Vagina (tissue), 2 donors: ENCODE data around the gene NUP205. TPM values are rescaled to one million over a fixed set of nuclear protein-coding genes. Genes with fewer than 3 reads are reported as not detected.

Experiments
- DNase-seq, 2 donors: peaks; one replicate each; pipeline ENCODE4 v3.0.0-alpha.2; 2017; ENCODE audit errors: extremely low spot score in 2 of 2
- H3K27ac ChIP-seq: fragments of 200-600 bp; sonication (generic); one replicate; pipeline ENCODE4 v1.5.1; 2019
- H3K27me3 ChIP-seq: fragments of 200-600 bp; sonication (generic); one replicate; pipeline ENCODE4 v1.5.1; 2019
- H3K36me3 ChIP-seq, 2 donors: fragments of 200-600 bp; sonication (generic); one replicate each; pipeline ENCODE4 v1.5.1; 2017 to 2019
- H3K4me1 ChIP-seq: fragments of 200-600 bp; sonication (generic); one replicate; pipeline ENCODE4 v1.5.1; 2019
- H3K4me3 ChIP-seq, 2 donors: fragments of 200-600 bp; sonication (generic); 1 replicate in 1 of 2; 2 replicates in 1 of 2; pipeline ENCODE4 v1.5.1; 2016 to 2019
- H3K9me3 ChIP-seq: fragments of 200-600 bp; sonication (generic); one replicate; pipeline ENCODE4 v1.5.1; 2019
- POLR2A ChIP-seq, 2 donors: fragments of 450-650 bp; IDR thresholded peaks; one replicate each; pipeline ENCODE4 v1.6.1; 2017; ENCODE audit warnings: antibody characterized with exemption in 2 of 2, mild to moderate bottlenecking in 2 of 2, moderate library complexity in 2 of 2
- POLR2AphosphoS5 ChIP-seq, 2 donors: sonication (generic); formaldehyde crosslinking; IDR thresholded peaks; one replicate each; pipeline ENCODE4 v1.9.0; 2017; ENCODE audit warnings: antibody characterized with exemption in 2 of 2, mild to moderate bottlenecking in 2 of 2, low read depth in 1 of 2; ENCODE audit not compliant: insufficient read depth in 1 of 2
- intact Hi-C: fragments of 100-400 bp; cut with DNase I; formaldehyde crosslinking; loops from one replicate; pipeline ENCODE4 v1.15.1; 2023
- total RNA-seq: library from RNA; depleted of rRNA; stranded (reverse); fragments of >200 nt; gene quantifications from one replicate; pipeline ENCODE4 v1.2.3, GENCODE V29; 2016
- TF ChIP-seq, protein P1 (sequence below), 3 experiments: fragments of 450-650 bp in 2 of 3; fragments of 200-600 bp in 1 of 3; sonication (generic) in 1 of 3; IDR thresholded peaks; one replicate each; pipeline ENCODE4 v1.5.1; 2017 to 2019; ENCODE audit warnings: antibody characterized with exemption in 3 of 3, mild to moderate bottlenecking in 2 of 3, moderate library complexity in 2 of 3

NUP205 gene
- total RNA-seq, 1 donor from 2014 or later: 28.2 TPM

GRCh38 chr7:135509839-135510591, 47.7 kb upstream of the NUP205 start, which contains the start of gene CNOT4:
Gene CNOT4 (minus strand): TSS chr7:135510102. CDS start chr7:135438331, 71,771 bp downstream.
- H3K36me3 ChIP-seq: no peaks in the 10 kb centered on the region
- DNase-seq: peak; percentile 96 to 97
- H3K27ac ChIP-seq: peak within 1 kb of the TSS; percentile 95
- intact Hi-C loops: no loop called here
- H3K4me3 ChIP-seq: peak within 1 kb of the TSS; percentile 77 to 90
- no peaks in the 10 kb centered on the region for H3K27me3 ChIP-seq
- TF ChIP-seq POLR2A (IDR thresholded peaks at IDR 0.05) (peak in 1 of 2 donors; percentile 76), POLR2AphosphoS5 (IDR thresholded peaks at IDR 0.05; ENCODE audit: insufficient read depth in 1 of 2, low read depth in 1 of 2) (peak; percentile 89 to 92)
- TF ChIP-seq, protein P1, sequence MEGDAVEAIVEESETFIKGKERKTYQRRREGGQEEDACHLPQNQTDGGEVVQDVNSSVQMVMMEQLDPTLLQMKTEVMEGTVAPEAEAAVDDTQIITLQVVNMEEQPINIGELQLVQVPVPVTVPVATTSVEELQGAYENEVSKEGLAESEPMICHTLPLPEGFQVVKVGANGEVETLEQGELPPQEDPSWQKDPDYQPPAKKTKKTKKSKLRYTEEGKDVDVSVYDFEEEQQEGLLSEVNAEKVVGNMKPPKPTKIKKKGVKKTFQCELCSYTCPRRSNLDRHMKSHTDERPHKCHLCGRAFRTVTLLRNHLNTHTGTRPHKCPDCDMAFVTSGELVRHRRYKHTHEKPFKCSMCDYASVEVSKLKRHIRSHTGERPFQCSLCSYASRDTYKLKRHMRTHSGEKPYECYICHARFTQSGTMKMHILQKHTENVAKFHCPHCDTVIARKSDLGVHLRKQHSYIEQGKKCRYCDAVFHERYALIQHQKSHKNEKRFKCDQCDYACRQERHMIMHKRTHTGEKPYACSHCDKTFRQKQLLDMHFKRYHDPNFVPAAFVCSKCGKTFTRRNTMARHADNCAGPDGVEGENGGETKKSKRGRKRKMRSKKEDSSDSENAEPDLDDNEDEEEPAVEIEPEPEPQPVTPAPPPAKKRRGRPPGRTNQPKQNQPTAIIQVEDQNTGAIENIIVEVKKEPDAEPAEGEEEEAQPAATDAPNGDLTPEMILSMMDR (IDR thresholded peaks at IDR 0.05): no peak
- peaks cover 33% of the 10 kb centered on the region for H3K4me1 ChIP-seq
- no peaks in the 10 kb centered on the region for H3K9me3 ChIP-seq

DNA sequence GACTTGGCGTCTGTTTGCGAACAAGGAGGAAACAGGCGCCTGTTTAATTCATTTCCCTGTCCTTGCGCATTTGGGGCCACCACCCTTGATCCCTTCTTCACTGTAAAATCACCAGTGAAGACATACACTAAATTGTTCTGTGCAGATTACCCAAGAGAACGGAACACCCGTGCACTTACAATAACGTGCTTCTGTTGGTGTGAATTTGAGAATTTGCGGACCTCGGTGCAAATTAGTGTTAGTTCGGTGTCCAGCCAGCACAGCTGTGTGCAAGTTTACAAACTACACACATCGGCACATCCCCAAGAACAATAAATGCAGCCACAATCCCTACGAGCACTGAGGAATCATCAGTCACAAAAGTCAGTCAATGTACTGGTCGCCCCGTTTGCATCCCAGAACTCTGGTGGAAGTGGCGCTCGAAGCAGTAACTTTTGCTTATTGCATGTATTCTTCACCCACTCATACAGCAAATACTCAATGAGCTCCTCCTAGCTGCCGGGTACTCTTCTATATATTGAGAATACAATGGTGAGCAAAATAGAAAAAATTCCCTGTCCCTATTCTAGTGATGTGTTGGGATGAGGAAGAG, 47.0 kb upstream of the NUP205 start:
- no peaks in the 10 kb centered on the region for H3K27me3 ChIP-seq
- no peak for DNase-seq
- TF ChIP-seq, protein P1 (IDR thresholded peaks at IDR 0.05): no peak
- TF ChIP-seq POLR2A (IDR thresholded peaks at IDR 0.05): no peak
- no peak for TF ChIP-seq POLR2AphosphoS5 (IDR thresholded peaks at IDR 0.05; ENCODE audit: insufficient read depth in 1 of 2, low read depth in 1 of 2)
- no peaks in the 10 kb centered on the region for H3K9me3 ChIP-seq
- H3K36me3 ChIP-seq: no peaks in the 10 kb centered on the region
- H3K27ac ChIP-seq: peak overlapping the region; percentile 95
- H3K4me1 ChIP-seq: peaks cover 27% of the 10 kb centered on the region
- intact Hi-C loops: no loop called here
- H3K4me3 ChIP-seq: peak overlapping the region; percentile 77 to 90

- no peak for DNase-seq
- H3K27me3 ChIP-seq: no peaks in the 10 kb centered on the region
- TF ChIP-seq, protein P1 (IDR thresholded peaks at IDR 0.05): peak in 2 of 3 experiments; percentile 25 to 36
- TF ChIP-seq POLR2A (IDR thresholded peaks at IDR 0.05): no peak
- intact Hi-C loops: no loop called here
- no peak overlapping the region for H3K27ac ChIP-seq
- peaks cover 24% of the 10 kb centered on the region for H3K4me1 ChIP-seq
- no peaks in the 10 kb centered on the region for H3K36me3 ChIP-seq
- H3K9me3 ChIP-seq: no peaks in the 10 kb centered on the region
- H3K4me3 ChIP-seq: no peak overlapping the region
Measured at GRCh38 chr7:135512135-135512887, 45.4 kb upstream of the NUP205 start.

DNA sequence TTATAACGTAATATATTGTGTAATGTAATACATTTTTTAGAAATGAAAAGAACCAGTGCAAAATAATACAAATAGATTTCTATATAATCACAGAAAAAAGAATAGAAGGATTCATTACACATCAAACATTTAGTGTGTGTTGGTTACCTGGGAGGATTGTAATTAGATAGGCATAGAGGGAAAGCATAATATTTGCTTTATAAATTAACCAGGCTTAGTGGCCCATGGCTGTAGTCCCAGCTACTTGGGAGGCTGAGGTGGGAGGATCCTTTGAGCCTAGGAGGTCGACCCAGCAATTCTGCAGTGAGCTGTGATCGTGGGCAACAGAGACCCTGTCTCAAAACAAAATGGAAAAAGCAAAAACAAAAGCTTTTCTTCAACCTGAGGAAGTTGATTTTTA, 42.9 kb upstream of the NUP205 start:
- Histone ChIP-seq H3K27me3 (no peaks in the 10 kb centered on the region), H3K4me1 (peaks cover 8% of the 10 kb centered on the region), H3K27ac (no peak overlapping the region), H3K4me3 (no peak overlapping the region), H3K36me3 (no peaks in the 10 kb centered on the region), H3K9me3 (no peaks in the 10 kb centered on the region)
- DNase-seq: no peak
- intact Hi-C loops: no loop called here
- TF ChIP-seq POLR2A (IDR thresholded peaks at IDR 0.05) (no peak), POLR2AphosphoS5 (IDR thresholded peaks at IDR 0.05; ENCODE audit: insufficient read depth in 1 of 2, low read depth in 1 of 2) (no peak)
- TF ChIP-seq, protein P1 (IDR thresholded peaks at IDR 0.05): no peak
